ENCODE results near the gene DDX24. TPM values are rescaled to one million over a fixed set of nuclear protein-coding genes. Genes with fewer than 3 reads are reported as not detected.

DDX24 gene
- total RNA-seq, 2 donors from 2014 or later: 136 to 393 TPM

- DNase-seq (ENCODE audit: low spot score): no peak
- 86% methylated on average over 9 of the region's 9 CpGs for WGBS
- Histone ChIP-seq H3K4me1 (replicated peaks) (no peaks in the 10 kb centered on the region), H3K27ac (no peak overlapping the region), H3K9me3 (no peaks in the 10 kb centered on the region), H3K27me3 (replicated peaks; ENCODE audit: insufficient read depth) (no peaks in the 10 kb centered on the region), H3K36me3 (no peaks in the 10 kb centered on the region), H3K4me3 (no peak overlapping the region)
- TF ChIP-seq POLR2AphosphoS5 (IDR thresholded peaks at IDR 0.05): no peak
- no peak for TF ChIP-seq CTCF (IDR thresholded peaks at IDR 0.05)
- TF ChIP-seq POLR2A (IDR thresholded peaks at IDR 0.05): no peak
- intact Hi-C loops (cut with DNase I): loop anchor here (5.0 kb wide), 1 partner anchor 42 kb away; the partner anchor contains the start of genes DDX24 and IFI27L1
Observed at GRCh38 chr14:94124582-94125377, 43.8 kb upstream of the DDX24 start.

- Histone ChIP-seq H3K9me3 (no peaks in the 10 kb centered on the region), H3K4me1 (replicated peaks) (no peaks in the 10 kb centered on the region), H3K27me3 (replicated peaks; ENCODE audit: insufficient read depth) (no peaks in the 10 kb centered on the region), H3K27ac (no peak overlapping the region), H3K4me3 (no peak overlapping the region), H3K36me3 (no peaks in the 10 kb centered on the region)
- TF ChIP-seq POLR2AphosphoS5 (IDR thresholded peaks at IDR 0.05) (no peak), POLR2A (IDR thresholded peaks at IDR 0.05) (no peak), CTCF (IDR thresholded peaks at IDR 0.05) (no peak)
- intact Hi-C loops (cut with DNase I): no loop called here
- whole genome bisulfite sequencing: 94% methylated on average over 1 of the region's 1 CpG
- DNase-seq (ENCODE audit: low spot score): no peak
Observed at GRCh38 chr14:94123868-94124267, 42.9 kb upstream of the DDX24 start.

GRCh38 chr14:94123296-94123695 is 42.3 kb upstream of the DDX24 start:
- intact Hi-C loops (cut with DNase I): no loop called here
- no peak overlapping the region for H3K4me3 ChIP-seq
- WGBS: 93% methylated on average over 9 of the region's 9 CpGs
- H3K27ac ChIP-seq: no peak overlapping the region
- H3K27me3 ChIP-seq (replicated peaks; ENCODE audit: insufficient read depth): no peaks in the 10 kb centered on the region
- no peak for DNase-seq (ENCODE audit: low spot score)
- no peaks in the 10 kb centered on the region for H3K36me3 ChIP-seq
- no peaks in the 10 kb centered on the region for H3K9me3 ChIP-seq
- H3K4me1 ChIP-seq (replicated peaks): no peaks in the 10 kb centered on the region
- TF ChIP-seq POLR2AphosphoS5 (IDR thresholded peaks at IDR 0.05): no peak
- TF ChIP-seq CTCF (IDR thresholded peaks at IDR 0.05): no peak
- TF ChIP-seq POLR2A (IDR thresholded peaks at IDR 0.05): no peak

- Histone ChIP-seq H3K27me3 (replicated peaks; ENCODE audit: insufficient read depth) (no peaks in the 10 kb centered on the region), H3K27ac (no peak overlapping the region), H3K9me3 (no peaks in the 10 kb centered on the region), H3K4me1 (replicated peaks) (no peaks in the 10 kb centered on the region), H3K4me3 (no peak overlapping the region), H3K36me3 (no peaks in the 10 kb centered on the region)
- 80% methylated on average over 3 of the region's 3 CpGs for WGBS
- intact Hi-C loops (cut with DNase I): no loop called here
- no peak for TF ChIP-seq POLR2AphosphoS5 (IDR thresholded peaks at IDR 0.05)
- no peak for TF ChIP-seq CTCF (IDR thresholded peaks at IDR 0.05)
- TF ChIP-seq POLR2A (IDR thresholded peaks at IDR 0.05): no peak
- DNase-seq (ENCODE audit: low spot score): no peak
Observed at GRCh38 chr14:94122438-94122837, 41.4 kb upstream of the DDX24 start.

GRCh38 chr14:94121485-94121884 is 40.5 kb upstream of the DDX24 start:
- no peak overlapping the region for H3K4me3 ChIP-seq
- no peak for DNase-seq (ENCODE audit: low spot score)
- no peak for TF ChIP-seq CTCF (IDR thresholded peaks at IDR 0.05)
- no peak for TF ChIP-seq POLR2AphosphoS5 (IDR thresholded peaks at IDR 0.05)
- no peak for TF ChIP-seq POLR2A (IDR thresholded peaks at IDR 0.05)
- no peaks in the 10 kb centered on the region for H3K27me3 ChIP-seq (replicated peaks; ENCODE audit: insufficient read depth)
- H3K4me1 ChIP-seq (replicated peaks): no peaks in the 10 kb centered on the region
- no peaks in the 10 kb centered on the region for H3K9me3 ChIP-seq
- intact Hi-C loops (cut with DNase I): no loop called here
- no peaks in the 10 kb centered on the region for H3K36me3 ChIP-seq
- 46% methylated on average over 3 of the region's 3 CpGs for WGBS
- no peak overlapping the region for H3K27ac ChIP-seq

All from prostate gland (tissue), 2 donors.